T1000 (cell line): ENCODE measurements around the gene KCNH4.
"Not testable (repeated sequence)": the region's sequence is repeated elsewhere in the genome, so short reads cannot be mapped to it uniquely, and the experiment has no call there.

ENCODE experiments used
- DNase-seq: peaks from one replicate; lab custom pipeline; 2025; ENCODE audit warnings: mixed read lengths; lab: John Stamatoyannopoulos, UW

The KCNH4 gene

DNA sequence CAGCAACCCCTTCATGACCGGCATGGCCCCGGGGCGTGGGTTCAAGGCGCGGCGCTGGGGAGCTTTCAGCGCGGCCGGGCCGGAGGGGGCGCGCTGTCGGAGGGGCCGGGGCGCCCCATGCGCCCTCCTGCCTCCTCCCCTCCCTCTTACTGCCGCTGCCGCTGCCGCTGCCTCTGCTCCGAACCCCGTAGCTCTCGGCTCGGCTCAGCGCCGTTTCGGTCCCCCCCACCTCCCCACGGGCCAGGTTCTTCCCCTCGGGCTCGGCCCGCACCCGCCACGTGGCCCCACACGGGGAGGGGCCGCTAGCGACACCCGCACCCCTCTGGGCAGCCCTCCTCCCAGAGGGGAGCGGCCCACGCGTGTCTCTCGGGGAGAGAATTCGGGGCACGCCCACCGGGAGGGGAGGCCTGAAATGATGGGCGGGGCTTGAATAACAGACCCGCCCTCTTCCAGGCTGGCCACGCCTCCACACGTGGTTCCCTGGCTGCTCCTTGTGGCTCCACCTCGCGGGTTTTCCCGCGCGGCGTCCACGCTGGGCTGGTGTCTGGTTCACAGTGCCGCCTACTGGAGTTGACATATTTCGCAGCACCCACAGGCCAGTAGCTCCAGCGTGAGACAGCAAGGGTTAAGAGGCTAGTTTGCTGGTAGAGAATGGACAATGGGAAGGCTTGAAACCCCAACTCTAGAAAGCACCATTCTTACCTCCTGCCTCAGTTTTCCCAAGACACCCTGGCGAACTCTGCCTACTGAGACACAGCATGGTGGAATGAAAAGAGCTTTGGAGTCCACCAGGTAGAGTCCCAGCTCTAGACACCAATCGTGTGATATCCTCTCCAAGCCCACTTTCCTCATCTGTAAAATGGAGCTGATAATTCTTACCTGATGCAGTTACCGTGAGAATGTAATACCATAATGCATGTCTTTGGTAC, at the start of gene KCNH4:
Gene KCNH4, minus strand, starts transcription at position 221 of the 929 bp plus-strand sequence. Its CDS starts 197 bp downstream, at position 24.
- DNase-seq: no peak

DNA sequence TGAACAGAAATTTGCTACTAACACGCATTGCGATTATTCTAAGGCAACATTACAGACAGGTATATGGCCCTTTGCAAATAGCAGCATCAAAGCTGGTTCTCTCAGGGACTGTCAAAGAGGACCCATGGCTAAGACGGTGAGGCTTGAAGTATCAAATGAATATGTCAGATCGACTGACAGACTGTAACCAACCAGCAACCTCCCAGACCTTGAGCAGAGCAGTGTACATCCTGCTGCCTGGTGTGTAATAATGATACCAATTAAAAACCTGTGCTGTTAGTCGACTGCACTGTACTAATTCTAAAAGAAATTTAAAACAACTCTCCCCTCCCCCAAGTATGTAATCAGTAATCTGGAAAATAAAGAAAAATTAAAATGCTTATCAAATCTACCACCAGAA, 49.3 kb upstream of the KCNH4 start:
- no peak for DNase-seq

DNA sequence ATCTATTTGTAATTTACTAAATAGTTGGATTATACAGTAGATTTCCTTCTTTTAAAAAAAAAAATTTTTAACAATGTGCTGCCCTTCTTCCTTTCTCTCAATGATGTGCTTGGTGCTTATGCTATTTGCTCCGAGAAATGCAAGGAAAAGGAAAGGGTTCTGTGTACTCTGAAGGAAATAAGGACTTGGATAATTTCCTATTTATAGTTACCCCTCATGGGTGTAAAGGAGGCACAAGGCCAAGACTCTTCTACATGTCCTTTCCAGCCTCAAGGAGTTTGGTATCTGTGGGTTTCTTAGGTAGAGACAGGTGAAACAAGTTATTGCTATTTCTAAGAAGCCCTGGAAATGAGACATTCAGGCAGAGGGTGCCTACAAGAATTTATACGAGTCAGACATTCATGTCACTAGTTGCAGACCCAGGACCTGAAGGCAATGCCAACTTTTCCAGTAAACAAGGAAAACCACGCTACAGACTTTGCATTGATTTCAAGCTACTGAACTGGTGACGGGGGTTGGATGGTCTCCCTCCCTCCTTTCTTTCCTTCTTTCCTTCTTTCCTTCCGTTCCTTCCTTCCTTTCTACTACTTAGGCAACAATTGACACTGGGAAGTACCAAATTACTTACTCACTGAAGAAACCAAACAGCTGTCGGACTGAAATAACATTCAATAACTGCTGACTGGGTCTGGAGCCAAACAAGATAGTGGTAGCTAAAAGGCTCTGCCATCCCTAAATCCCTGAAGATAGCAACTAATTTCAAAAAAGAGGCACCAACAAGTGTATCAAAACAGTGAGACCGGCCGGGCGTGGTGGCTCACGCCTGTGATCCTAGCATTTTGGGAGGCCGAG, 47.1 kb upstream of the KCNH4 start:
- DNase-seq: no peak

DNA sequence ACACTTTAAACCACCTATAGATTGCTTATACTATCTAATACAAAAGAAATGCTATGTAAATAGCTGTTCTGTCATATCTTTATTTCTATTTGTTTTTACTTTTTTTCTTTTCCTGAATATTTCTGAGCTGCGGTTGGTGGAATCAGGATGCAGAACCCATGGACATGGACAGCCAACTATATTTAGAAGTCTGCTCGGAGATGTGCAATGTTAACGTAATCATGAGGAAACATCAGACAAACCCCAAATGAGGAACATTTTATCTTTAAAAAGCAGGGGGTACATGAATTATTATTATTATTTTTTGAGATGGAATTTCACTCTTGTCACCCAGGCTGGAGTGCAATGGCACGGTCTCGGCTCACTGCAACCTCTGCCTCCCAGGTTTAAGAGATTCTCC, 44.7 kb upstream of the KCNH4 start:
- no peak for DNase-seq

DNA sequence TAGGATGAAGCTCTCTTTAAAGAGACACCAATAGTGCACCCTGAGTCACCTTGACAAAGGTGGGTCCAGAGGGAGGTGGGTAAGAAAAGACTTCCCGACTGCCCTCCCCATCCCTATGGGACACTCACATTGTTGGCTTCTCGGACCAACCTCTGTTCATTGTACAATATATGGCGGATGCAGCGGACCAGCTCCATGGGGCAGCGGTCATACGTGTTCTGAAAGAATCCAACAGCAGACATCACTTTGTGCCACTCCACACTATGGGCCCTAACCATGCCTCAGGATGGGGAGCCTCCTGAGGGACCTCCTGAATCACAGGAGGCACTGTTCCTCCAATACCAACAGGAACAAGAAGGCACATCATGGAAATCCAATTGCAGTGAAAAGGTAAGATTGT, 43.7 kb upstream of the KCNH4 start:
- no peak for DNase-seq

DNA sequence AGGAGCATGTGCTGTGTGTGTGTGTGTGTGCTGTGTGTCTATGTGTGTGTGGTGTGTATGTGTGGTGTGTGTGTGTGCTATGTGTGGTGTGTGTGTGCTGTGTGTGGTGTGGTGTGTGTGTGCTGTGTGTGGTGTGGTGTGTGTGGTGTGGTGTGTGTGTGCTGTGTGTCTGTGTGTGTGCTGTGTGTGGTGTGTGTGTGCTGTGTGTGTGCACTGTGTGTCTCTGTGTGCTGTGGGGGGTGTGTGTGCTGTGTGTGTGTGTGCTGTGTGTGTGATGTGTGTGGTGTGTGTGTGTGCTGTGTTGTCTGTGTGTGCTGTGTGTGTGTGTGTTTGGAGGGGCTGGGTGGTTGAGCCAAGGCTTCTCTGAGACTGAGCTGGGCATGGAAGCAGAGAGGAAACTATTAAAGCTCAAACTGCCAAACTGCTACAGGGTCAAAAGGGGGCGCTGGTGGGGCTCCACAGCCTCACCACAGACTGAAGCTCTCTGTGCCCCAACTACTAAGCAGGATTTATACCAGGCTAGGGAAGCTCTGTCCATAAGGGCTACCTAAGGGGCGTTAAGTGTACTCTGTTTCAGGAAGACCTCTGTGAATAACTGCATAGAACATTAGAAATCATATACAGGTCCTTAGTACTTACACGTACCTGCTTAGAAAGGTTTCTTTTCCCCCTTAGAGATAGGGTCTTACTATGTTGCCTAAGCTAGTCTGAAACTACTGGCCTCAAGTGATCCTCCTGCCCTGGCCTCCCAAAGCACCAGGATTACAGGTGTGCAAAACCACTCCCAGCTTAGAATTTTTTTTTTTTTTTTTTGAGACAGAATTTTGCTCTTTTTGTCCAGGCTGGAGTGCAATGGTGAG, 41.2 kb upstream of the KCNH4 start:
- no peak for DNase-seq

DNA sequence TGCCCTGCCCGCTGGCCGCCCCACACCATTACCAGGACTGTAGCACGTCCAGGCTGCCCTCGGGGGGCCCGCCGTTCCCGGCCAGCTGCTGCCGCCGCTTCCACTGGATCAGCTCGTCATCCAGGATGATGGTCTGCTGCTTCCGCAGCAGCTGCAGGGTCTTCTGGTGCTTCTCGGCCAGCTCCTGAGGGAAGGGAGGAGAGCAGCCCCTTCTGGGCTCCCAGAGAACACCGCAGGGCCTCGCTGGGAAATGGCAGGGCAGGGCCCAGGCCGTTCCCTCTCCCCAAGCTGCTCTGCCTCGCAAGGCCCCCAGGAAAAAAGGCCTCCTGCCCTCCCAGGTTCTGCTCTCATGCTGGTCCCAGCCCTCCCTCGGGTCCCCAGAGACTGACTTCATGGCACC, 38.3 kb upstream of the KCNH4 start:
- DNase-seq: not testable (repeated sequence)

DNA sequence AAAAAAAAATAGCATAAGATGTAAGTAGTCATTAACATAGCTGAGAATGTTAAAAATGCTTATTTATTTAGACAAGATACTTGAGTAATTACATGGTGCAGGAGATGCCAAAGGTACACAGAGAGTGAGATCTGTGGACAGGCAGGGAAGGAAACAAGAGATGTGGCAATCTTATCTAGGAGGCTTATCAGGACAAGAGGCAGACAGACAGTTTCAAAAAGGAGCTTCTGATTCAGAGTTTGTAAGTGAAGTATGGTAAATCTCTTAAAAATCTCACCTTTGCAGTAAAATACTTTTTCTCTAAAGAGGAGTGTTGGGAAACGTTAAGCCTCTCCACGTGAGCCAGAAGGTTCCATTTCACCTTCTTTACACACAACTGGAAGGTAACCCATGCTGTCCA, 33.2 kb upstream of the KCNH4 start:
- DNase-seq: no peak

DNA sequence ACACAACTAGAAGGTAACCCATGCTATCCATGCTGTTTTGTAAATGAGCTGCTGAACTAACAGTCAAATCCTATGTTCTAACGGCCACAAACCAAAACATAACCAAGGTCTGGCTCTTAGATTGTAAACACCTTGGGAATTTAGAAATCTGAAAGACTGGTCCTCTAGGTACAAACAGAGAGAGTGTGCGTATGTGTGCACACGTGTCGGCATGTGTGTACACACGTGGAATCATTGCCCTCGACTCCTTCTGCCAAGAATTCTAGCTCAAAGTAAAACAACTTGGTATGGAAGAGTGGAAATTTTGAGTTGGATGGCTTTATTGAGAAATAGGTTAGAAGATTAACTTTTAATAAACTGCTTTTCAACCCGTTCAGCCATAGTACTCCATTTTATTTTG, 31.4 kb upstream of the KCNH4 start:
- no peak for DNase-seq

DNA sequence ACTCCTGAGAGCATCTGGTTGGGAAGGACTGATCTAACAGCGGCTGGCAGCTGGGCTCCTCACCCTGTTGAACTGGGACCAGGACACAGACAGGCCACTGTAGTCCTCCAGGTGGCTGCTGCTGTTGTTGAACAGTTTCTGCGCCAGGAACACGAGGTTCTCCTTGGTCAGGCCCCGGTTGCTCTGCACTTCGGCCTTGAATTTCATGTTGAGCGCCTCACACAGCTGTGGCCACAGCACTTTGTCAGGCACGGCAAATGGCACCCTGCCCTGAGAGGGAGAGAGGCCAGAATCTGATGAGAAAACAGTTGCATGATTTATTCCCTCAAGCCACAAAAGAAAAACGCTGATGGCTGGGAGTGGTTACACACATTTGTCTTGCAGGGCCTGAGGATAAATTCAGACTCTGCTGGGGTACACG, 31.0 kb upstream of the KCNH4 start:
- DNase-seq: not testable (repeated sequence)

DNA sequence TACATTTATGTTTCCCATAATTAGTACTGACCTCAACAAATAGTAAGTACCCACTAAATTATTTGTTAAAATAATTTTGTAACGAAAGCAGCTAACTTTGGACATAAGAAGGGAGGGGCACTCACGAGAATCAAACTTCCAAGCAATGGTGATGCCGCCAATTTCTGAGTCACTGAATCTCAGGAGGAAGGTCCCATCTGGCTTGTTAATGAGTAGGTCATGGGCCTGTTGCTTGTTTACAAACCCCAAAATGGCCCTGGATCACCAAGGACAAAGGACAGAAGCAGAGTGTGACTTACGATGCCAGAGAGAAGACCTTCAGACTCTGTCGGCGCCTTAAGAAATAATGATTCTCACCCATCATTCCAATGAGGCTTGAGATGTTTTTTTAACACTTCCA, 29.1 kb upstream of the KCNH4 start:
- no peak for DNase-seq

DNA sequence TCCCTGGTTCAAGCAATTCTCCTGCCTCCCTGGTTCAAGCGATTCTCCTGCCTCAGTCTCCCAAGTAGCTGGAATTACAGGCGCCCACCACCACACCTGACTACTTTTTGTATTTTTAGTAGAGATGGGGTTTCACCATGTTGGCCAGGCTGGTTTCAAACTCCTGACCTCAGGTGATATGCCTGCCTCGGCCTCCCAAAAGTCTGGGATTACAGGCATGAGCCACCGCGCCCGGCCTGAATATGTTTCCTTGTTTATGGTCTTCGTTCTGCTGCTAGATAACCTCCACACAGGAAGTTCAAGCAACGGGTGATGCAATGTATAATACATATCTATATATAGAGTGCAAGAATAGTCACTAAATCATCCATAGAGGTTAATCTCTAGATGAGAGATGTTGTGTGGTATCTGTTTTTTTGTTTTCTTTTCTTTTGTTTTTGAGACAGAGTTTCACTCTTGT, 25.2 kb upstream of the KCNH4 start:
- DNase-seq: not testable (repeated sequence)

DNA sequence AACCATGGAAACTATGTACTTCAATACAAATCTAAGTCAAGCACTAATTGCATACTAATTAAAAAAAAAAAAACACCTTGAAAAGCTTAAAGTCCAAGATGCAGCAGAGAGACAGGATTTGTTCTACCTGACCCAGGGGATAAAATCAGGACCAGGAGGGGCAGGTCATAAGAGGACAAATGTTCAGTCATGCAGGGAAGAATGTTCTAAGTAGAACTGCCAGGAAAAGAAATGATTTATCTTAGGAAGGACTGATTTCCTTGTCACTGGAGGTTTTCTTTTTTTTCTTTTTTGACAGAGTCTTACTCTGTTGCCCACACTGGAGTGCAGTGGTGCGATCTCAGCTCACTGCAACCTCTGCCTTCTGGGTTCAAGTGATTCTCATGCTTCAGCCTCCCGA, 22.4 kb upstream of the KCNH4 start:
- no peak for DNase-seq

DNA sequence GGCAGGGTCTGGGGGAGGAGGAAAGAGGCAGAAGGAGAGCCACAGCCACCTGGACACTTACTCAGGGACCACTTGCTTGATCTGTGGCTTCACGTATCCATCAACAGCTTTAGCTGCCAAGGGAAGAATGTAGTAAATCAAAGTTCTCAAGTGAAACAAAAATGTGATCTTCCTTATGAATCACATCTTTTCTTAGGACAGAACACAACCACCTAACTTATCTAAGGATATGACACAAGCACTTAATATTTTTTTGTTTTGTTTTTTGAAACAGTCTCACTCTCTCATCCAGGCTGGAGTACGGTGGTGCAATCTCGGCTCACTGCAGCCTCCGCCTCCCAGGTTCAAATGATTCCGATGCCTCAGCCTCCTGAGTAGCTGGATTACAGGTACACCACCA, 21.8 kb upstream of the KCNH4 start:
- DNase-seq: no peak

DNA sequence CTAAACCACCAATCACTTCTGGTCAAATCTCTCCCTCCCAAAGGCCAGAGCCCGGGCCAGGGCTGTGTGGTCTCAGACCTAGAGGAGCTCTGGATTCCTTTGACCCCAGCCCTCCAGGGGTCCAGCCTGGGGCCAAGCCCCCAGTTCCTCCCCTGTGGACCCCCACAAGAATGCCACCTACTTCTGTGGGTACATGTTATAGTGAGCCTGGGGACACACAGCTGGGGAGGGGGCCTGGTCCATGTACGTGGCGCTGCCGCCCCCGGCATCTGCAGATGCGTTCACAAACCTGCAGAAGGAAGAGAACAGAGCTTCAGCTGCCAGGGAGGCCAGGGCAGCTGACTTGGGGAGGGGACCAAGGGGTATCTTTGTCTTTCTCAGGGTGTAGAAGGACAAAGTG, 21.2 kb upstream of the KCNH4 start:
- no peak for DNase-seq

DNA sequence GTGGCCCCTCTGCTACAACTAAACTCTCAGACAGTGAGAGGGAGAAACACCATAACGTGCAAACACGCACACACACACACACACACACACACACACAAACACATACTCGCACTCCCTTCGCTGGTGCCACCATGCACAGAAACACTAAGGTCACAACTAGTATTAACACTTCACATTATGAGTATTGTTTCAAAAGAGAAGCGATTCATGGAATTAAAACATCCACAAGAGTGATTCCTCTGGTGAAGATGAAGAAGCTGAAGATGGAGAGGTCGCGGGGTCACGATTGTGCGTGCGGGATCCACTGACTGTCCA, 20.5 kb upstream of the KCNH4 start:
- DNase-seq: no peak

DNA sequence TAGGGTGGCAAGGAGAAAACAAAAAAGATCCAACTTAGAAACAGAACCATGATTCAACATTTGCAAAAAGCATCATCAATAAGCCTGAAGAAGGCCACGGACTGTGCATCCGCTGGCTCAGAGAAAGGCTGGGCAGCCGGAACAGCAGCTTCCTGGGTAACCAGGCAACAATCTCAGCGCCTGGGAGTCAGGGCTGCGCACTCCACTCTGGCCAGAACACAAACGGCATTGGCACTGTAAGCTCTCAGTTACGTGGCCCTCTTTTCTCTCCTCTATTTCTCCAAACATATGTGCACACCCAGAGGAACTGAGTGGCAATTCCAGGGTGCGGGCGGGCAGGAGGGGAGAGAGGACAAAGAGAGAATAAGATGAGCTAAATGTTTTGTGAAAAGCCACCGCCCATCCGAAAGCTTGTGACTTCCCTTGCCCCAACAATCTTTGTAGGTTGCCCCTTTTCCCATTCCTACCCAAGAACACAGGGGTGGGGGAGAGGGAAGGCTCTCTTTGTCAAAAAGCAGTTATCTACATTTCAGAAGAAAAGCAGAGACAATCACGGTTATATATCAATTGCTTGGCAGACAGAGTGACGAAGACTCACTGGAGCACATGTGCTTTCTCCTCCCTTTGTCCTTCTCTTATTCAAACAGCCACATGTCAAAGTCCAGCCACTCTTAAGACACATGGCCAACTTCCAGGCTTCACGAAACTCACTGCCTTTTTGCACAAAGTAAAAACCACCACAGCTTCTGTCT, 19.9 kb upstream of the KCNH4 start:
- no peak for DNase-seq

DNA sequence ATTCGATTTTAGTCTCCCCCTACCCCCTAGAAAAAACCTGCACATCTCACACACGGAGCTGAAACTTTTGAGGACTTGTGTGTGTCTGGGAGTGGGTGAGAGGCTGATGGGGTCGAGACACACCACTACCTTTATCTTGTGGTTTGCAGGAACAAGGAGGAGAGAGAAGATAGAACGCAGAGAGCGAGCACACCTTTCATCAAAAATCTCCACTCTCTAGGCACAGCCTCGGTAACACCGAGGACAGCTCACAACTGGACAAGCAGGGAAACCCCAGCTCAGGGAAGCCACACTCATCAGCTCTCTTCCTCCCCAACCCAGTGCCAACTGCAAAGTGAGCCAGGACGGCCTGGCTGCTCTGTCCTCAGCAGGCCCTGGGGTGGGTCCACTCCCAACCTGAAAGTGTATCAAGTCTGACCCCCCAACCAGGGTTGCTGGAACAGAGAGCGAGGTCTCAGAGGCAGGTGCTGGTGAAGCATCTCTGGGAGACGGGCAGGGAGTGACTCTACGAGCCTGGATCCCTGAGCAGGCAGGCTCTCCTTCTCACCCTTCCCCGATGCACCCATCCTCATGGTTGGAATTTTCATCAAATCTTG, 18.6 kb upstream of the KCNH4 start:
- DNase-seq: no peak

DNA sequence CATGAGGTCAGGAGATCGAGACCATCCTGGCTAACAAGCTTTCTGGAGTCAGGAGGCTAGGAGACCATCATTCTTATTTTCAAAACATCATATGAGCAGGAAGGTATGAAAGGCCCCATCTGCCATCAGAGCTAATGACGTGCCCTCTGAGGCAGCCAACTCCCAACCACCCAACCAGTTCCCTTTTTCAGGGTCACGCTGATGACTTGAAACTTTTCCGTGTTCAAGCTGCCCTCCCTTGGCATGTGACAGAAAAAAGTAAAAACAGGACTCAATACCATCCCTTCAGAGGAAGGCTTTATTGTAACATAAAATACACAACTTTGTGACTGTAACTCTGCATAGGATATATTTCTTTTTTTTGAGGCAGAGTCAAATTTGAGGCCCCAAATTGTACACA, 18.0 kb upstream of the KCNH4 start:
- DNase-seq: no peak

DNA sequence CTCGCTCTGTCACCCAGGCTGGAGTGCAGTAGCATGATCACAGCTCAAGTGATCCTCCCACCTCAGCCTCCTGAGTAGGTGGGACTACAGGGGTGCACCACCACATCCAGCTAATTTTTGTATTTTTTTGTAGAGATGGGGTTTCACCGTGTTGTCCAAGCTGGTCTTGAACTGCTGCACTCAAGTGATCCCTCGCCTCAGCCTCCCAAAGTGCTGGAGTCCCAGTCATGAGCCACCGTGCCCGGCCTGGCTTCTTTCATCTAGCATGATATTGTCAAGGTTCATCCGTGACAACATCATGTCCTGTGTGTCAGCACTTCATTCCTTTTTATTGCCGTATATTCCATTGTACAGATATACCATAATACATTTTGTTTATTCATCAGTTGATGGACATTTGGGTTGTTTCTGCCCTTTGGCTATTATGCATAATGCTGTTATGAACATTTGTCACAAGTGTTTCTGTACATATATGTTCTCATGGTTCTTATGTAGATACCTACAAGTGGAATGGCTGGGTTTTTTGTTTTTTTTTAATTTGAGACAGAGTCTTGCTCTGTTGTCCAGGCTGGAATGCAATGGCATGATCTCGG, 16.7 kb upstream of the KCNH4 start:
- DNase-seq: no peak
